ENCODE data around the gene MSANTD7.

The MSANTD7 gene

GRCh38 chr10:14884082-14884481 is 46.0 kb downstream of the MSANTD7 start:
- no peak for DNase-seq
